K562 (cell line): ENCODE data around the gene ATP6V1G2. TPM values are rescaled to one million over a fixed set of nuclear protein-coding genes. Genes with fewer than 3 reads are reported as not detected.

ENCODE experiments used
- BRCA1 ChIP-seq, 2 experiments: fragments of 450-650 bp in 1 of 2; sonication (generic) in 1 of 2; formaldehyde crosslinking in 1 of 2; IDR thresholded peaks; 2 replicates each; pipeline versions ENCODE4 v1.5.0 to v1.6.1; 2017 to 2020; ENCODE audit warnings: mild to moderate bottlenecking in 1 of 2, missing genetic modification reagents in 1 of 2
- FUS ChIP-seq: fragments of 200-400 bp; formaldehyde crosslinking; optimal IDR thresholded peaks from 2 replicates; pipeline ENCODE3; 2017; ENCODE audit warnings: low read depth, low read length
- IFI16 ChIP-seq: fragments of 250-450 bp; sonication (Bioruptor Pico); IDR thresholded peaks from 2 replicates; pipeline ENCODE4 v2.1.2; 2022; ENCODE audit warnings: mild to moderate bottlenecking, inconsistent platforms
- KHSRP ChIP-seq: fragments of 450-650 bp; IDR thresholded peaks from 2 replicates; pipeline ENCODE4 v1.6.1; 2017
- PATZ1 ChIP-seq: fragments of 250-450 bp; sonication (Bioruptor Pico); IDR thresholded peaks from 2 replicates; pipeline ENCODE4 v1.5.0; 2020; ENCODE audit warnings: mild to moderate bottlenecking, borderline replicate concordance
- POU5F1 ChIP-seq: fragments of 150-350 bp; IDR thresholded peaks from 2 replicates; pipeline ENCODE4 v1.6.1; 2014; ENCODE audit warnings: borderline replicate concordance, low read length, low read depth, mild to moderate bottlenecking; ENCODE audit not compliant: partially characterized antibody
- ZC3H4 ChIP-seq: sonication (generic); formaldehyde crosslinking; IDR thresholded peaks from 2 replicates; pipeline ENCODE4 v1.9.0; 2021; ENCODE audit warnings: missing genetic modification reagents, borderline replicate concordance
- ZNF263 ChIP-seq: sonication (generic); formaldehyde crosslinking; IDR thresholded peaks from 2 replicates; pipeline ENCODE4 v1.8.0; 2022; ENCODE audit warnings: mild to moderate bottlenecking, missing genetic modification reagents, borderline replicate concordance
- ZNF347 ChIP-seq: fragments of 450-650 bp; formaldehyde crosslinking; IDR thresholded peaks from 2 replicates; pipeline ENCODE4 v1.4.0; 2020; ENCODE audit warnings: low read depth, mild to moderate bottlenecking, moderate library complexity
- ZNF57 ChIP-seq: fragments of 450-650 bp; formaldehyde crosslinking; IDR thresholded peaks from 2 replicates; pipeline ENCODE4 v1.4.0; 2020; ENCODE audit warnings: mild to moderate bottlenecking, moderate library complexity
- polyA plus RNA-seq, 8 experiments: library from polyadenylated mRNA; depleted of rRNA in 4 of 8; stranded (reverse) in 5 of 8; unstranded in 3 of 8; fragments of >200 nt; fragmentation: Nextera tagmentation in 2 of 8; fragmentation: Illumina TruSeq in 1 of 8; extraction: Ambion mirVana in 2 of 8; extraction: Trizol in 1 of 8; gene quantifications; 2 replicates each; pipeline versions ENCODE4 v1.2.1 to v1.2.3, GENCODE V29; 2011 to 2014; ENCODE audit warnings: inconsistent platforms in 1 of 8, missing spikeins in 1 of 8
- total RNA-seq, 7 experiments: library from RNA; depleted of rRNA in 6 of 7; stranded (reverse); fragments of >200 nt in 6 of 7; fragmentation: Illumina TruSeq in 2 of 7; extraction: Trizol in 2 of 7; gene quantifications; 2 replicates each; pipeline versions ENCODE4 v1.2.1 to v1.2.3, GENCODE V29; 2011 to 2021; ENCODE audit warnings: low replicate concordance in 1 of 7
- TF ChIP-seq, protein P1 (sequence below): sonication (generic); formaldehyde crosslinking; IDR thresholded peaks from 2 replicates; pipeline ENCODE4 v1.8.1; 2023; ENCODE audit warnings: mild to moderate bottlenecking, missing genetic modification reagents
- TF ChIP-seq, protein P2 (sequence below): fragments of 450-650 bp; formaldehyde crosslinking; conservative IDR thresholded peaks from 2 replicates; pipeline ENCODE4 v1.4.0; 2022; ENCODE audit warnings: mild to moderate bottlenecking, missing genetic modification characterization
- TF ChIP-seq, protein P3 (sequence below): IDR thresholded peaks from 3 replicates; pipeline ENCODE4 v1.6.1; 2011; ENCODE audit warnings: borderline replicate concordance, mild to moderate bottlenecking; ENCODE audit not compliant: insufficient read length, insufficient read depth
- TF ChIP-seq, protein P4 (sequence below): fragments of 250-450 bp; sonication (Bioruptor Pico); IDR thresholded peaks from 2 replicates; pipeline ENCODE4 v1.5.0; 2020; ENCODE audit warnings: mild to moderate bottlenecking

Gene ATP6V1G2
- total and polyA plus RNA-seq, 9 of the 15 experiments (the other 6 are each of a cell fraction or from before 2014, with no cell fraction given): 0.14 to 1.5 (median 0.33) TPM

GRCh38 chr6:31541658-31542521 is 4.5 kb downstream of the ATP6V1G2 start, which contains the start of gene DDX39B (continued):
- TF ChIP-seq, protein P1, sequence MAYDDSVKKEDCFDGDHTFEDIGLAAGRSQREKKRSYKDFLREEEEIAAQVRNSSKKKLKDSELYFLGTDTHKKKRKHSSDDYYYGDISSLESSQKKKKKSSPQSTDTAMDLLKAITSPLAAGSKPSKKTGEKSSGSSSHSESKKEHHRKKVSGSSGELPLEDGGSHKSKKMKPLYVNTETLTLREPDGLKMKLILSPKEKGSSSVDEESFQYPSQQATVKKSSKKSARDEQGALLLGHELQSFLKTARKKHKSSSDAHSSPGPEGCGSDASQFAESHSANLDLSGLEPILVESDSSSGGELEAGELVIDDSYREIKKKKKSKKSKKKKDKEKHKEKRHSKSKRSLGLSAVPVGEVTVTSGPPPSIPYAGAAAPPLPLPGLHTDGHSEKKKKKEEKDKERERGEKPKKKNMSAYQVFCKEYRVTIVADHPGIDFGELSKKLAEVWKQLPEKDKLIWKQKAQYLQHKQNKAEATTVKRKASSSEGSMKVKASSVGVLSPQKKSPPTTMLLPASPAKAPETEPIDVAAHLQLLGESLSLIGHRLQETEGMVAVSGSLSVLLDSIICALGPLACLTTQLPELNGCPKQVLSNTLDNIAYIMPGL (CRISPR knock-in tag): peak; percentile 64; the same call in 1 of the 2 replicates
- TF ChIP-seq FUS (no peak), ZNF263 (CRISPR knock-in tag) (peak; percentile 63), PATZ1 (CRISPR knock-in tag) (no peak), BRCA1 (IDR thresholded peaks at IDR 0.05) (no peak), BRCA1 (CRISPR knock-in tag; IDR thresholded peaks at IDR 0.05) (no peak; the same call in 1 of the 2 replicates), ZNF57 (0 out of 2 replicates have a peak, but pooled peaks have one; percentile 80), ZC3H4 (CRISPR knock-in tag) (no peak), POU5F1 (no peak), KHSRP (no peak), ZNF347 (CRISPR knock-in tag) (no peak), IFI16 (CRISPR knock-in tag) (no peak)
- TF ChIP-seq, protein P2, sequence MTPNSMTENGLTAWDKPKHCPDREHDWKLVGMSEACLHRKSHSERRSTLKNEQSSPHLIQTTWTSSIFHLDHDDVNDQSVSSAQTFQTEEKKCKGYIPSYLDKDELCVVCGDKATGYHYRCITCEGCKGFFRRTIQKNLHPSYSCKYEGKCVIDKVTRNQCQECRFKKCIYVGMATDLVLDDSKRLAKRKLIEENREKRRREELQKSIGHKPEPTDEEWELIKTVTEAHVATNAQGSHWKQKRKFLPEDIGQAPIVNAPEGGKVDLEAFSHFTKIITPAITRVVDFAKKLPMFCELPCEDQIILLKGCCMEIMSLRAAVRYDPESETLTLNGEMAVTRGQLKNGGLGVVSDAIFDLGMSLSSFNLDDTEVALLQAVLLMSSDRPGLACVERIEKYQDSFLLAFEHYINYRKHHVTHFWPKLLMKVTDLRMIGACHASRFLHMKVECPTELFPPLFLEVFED (CRISPR knock-in tag): peak; percentile 94
- TF ChIP-seq, protein P3, sequence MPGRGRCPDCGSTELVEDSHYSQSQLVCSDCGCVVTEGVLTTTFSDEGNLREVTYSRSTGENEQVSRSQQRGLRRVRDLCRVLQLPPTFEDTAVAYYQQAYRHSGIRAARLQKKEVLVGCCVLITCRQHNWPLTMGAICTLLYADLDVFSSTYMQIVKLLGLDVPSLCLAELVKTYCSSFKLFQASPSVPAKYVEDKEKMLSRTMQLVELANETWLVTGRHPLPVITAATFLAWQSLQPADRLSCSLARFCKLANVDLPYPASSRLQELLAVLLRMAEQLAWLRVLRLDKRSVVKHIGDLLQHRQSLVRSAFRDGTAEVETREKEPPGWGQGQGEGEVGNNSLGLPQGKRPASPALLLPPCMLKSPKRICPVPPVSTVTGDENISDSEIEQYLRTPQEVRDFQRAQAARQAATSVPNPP: no peak
- TF ChIP-seq, protein P4, sequence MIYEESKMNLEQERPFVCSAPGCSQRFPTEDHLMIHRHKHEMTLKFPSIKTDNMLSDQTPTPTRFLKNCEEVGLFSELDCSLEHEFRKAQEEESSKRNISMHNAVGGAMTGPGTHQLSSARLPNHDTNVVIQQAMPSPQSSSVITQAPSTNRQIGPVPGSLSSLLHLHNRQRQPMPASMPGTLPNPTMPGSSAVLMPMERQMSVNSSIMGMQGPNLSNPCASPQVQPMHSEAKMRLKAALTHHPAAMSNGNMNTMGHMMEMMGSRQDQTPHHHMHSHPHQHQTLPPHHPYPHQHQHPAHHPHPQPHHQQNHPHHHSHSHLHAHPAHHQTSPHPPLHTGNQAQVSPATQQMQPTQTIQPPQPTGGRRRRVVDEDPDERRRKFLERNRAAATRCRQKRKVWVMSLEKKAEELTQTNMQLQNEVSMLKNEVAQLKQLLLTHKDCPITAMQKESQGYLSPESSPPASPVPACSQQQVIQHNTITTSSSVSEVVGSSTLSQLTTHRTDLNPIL (CRISPR knock-in tag): no peak
